CD14-positive monocyte (primary cell): Measurements from ENCODE around the gene NRROS. TPM values are rescaled to one million over a fixed set of nuclear protein-coding genes. Genes with fewer than 3 reads are reported as not detected.
A peak's percentile ranks its signal among the peaks of the same experiment; 100 is the strongest.

Experiments
- DNase-seq, 3 donors: peaks; one replicate each; pipeline ENCODE4 v3.0.0-alpha.2; 2011 to 2022
- H2AFZ ChIP-seq: 2 replicates; pipeline ENCODE4 v1.6.0; 2012; ENCODE audit warnings: mild to moderate bottlenecking, low read depth, low read length, inconsistent platforms; ENCODE audit not compliant: insufficient read depth, poor library complexity, severe bottlenecking
- H3K27ac ChIP-seq, 2 donors: 1 replicate in 1 of 2; 2 replicates in 1 of 2; pipeline ENCODE4 v1.5.1; 2012 to 2013; ENCODE audit warnings: low read length in 2 of 2, control low read depth in 1 of 2, inconsistent platforms in 1 of 2, low read depth in 1 of 2, mild to moderate bottlenecking in 1 of 2
- H3K27me3 ChIP-seq, 2 donors: one replicate each; pipeline versions ENCODE4 v1.6.0 to v1.6.1; 2011 to 2013; ENCODE audit warnings: low read length in 2 of 2; ENCODE audit not compliant: control insufficient read depth in 2 of 2, insufficient read depth in 2 of 2
- H3K36me3 ChIP-seq, 2 donors: replicated peaks in 1 of 2; 1 replicate in 1 of 2; 2 replicates in 1 of 2; pipeline versions ENCODE4 v1.5.1 to v1.6.1; 2012 to 2013; ENCODE audit warnings: low read length in 2 of 2, control low read depth in 1 of 2, inconsistent platforms in 1 of 2, mild to moderate bottlenecking in 1 of 2; ENCODE audit not compliant: insufficient read depth in 2 of 2, control insufficient read depth in 1 of 2
- H3K4me1 ChIP-seq, 2 donors: 1 replicate in 1 of 2; 2 replicates in 1 of 2; pipeline versions ENCODE4 v1.5.1 to v1.6.1; 2012 to 2013; ENCODE audit warnings: low read length in 2 of 2, control low read depth in 1 of 2, inconsistent platforms in 1 of 2, mild to moderate bottlenecking in 1 of 2, moderate library complexity in 1 of 2; ENCODE audit not compliant: insufficient read depth in 2 of 2, control insufficient read depth in 1 of 2
- H3K4me2 ChIP-seq: replicated peaks from 2 replicates; pipeline ENCODE3; 2012; ENCODE audit warnings: low read length, moderate library complexity, mild to moderate bottlenecking; ENCODE audit not compliant: poor library complexity, severe bottlenecking; ENCODE audit errors: extremely low read depth
- H3K4me3 ChIP-seq, 3 experiments: fragments of 200-600 bp in 1 of 3; sonication (generic) in 1 of 3; replicated peaks in 1 of 3; 1 replicate in 2 of 3; 2 replicates in 1 of 3; pipeline ENCODE4 v1.5.1; 2011 to 2013; ENCODE audit warnings: low read length in 3 of 3, mild to moderate bottlenecking in 3 of 3, control low read depth in 2 of 3, low read depth in 2 of 3, inconsistent platforms in 1 of 3, moderate library complexity in 1 of 3
- H3K79me2 ChIP-seq: 2 replicates; pipeline ENCODE4 v1.6.0; 2012; ENCODE audit warnings: mild to moderate bottlenecking, control low read depth, inconsistent platforms, low read length, moderate library complexity; ENCODE audit not compliant: insufficient read depth
- H3K9ac ChIP-seq: 2 replicates; pipeline ENCODE4 v1.6.0; 2017; ENCODE audit warnings: low read length, mild to moderate bottlenecking; ENCODE audit not compliant: insufficient read depth, poor library complexity, severe bottlenecking
- H3K9me3 ChIP-seq, 2 donors: replicated peaks in 1 of 2; 1 replicate in 1 of 2; 2 replicates in 1 of 2; pipeline versions ENCODE4 v1.5.1 to v1.6.1; 2012 to 2013; ENCODE audit warnings: low read length in 2 of 2, control low read depth in 1 of 2; ENCODE audit not compliant: control insufficient read depth in 1 of 2, insufficient read depth in 1 of 2
- H4K20me1 ChIP-seq: 2 replicates; pipeline ENCODE4 v1.6.0; 2012; ENCODE audit warnings: mild to moderate bottlenecking, low read length, control low read depth, moderate library complexity; ENCODE audit not compliant: insufficient read depth
- H3K27ac Mint-ChIP-seq, 7 donors: one replicate each; pipeline ENCODE4 v1.8.0; 2020; ENCODE audit warnings: mild to moderate bottlenecking in 7 of 7, mixed read lengths in 7 of 7, moderate library complexity in 6 of 7, inconsistent platforms in 2 of 7
- H3K27me3 Mint-ChIP-seq, 3 donors: one replicate each; pipeline ENCODE4 v1.8.0; 2021 to 2022; ENCODE audit warnings: low read depth in 3 of 3, mild to moderate bottlenecking in 3 of 3, mixed read lengths in 3 of 3, moderate library complexity in 3 of 3, inconsistent platforms in 1 of 3
- H3K36me3 Mint-ChIP-seq, 2 donors: one replicate each; pipeline ENCODE4 v1.8.0; 2020; ENCODE audit warnings: mixed read lengths in 2 of 2, inconsistent platforms in 1 of 2, mild to moderate bottlenecking in 1 of 2
- H3K4me1 Mint-ChIP-seq: one replicate; pipeline ENCODE4 v1.8.0; 2020; ENCODE audit warnings: mild to moderate bottlenecking, mixed read lengths
- H3K4me3 Mint-ChIP-seq, 2 donors: one replicate each; pipeline ENCODE4 v1.8.0; 2020; ENCODE audit warnings: mild to moderate bottlenecking in 2 of 2, mixed read lengths in 2 of 2, moderate library complexity in 1 of 2
- H3K9me3 Mint-ChIP-seq, 7 donors: one replicate each; pipeline ENCODE4 v1.8.0; 2020 to 2022; ENCODE audit warnings: mixed read lengths in 7 of 7, mild to moderate bottlenecking in 6 of 7, moderate library complexity in 6 of 7, inconsistent platforms in 2 of 7
- CTCF ChIP-seq: fragments of 200-600 bp; IDR thresholded peaks from one replicate; pipeline ENCODE4 v1.8.0; 2022; ENCODE audit warnings: antibody characterized with exemption, mild to moderate bottlenecking
- WGBS: methylation state at CpG from one replicate; pipeline ENCODE4 v1.1.5; 2013; ENCODE audit warnings: missing lambda C conversion rate; ENCODE audit not compliant: insufficient coverage; 5-methylcytosine and 5-hydroxymethylcytosine counted together
- intact Hi-C, 2 donors: fragments of 100-400 bp; cut with micrococcal nuclease; formaldehyde crosslinking; loops; one replicate each; pipeline versions ENCODE4 v1.15.0 to v1.15.1; 2023
- polyA plus RNA-seq, 3 donors: library from polyadenylated mRNA; depleted of rRNA in 1 of 3; unstranded in 2 of 3; stranded (reverse) in 1 of 3; fragments of 300-500 nt in 2 of 3; fragments of >200 nt in 1 of 3; fragmentation: Illumina TruSeq in 2 of 3; gene quantifications; 1 replicate in 2 of 3; 2 replicates in 1 of 3; pipeline ENCODE4 v1.2.3, GENCODE V29; 2012 to 2021

NRROS gene
- polyA plus RNA-seq, 3 donors: 5.9 to 109 (median 7.5) TPM

- Histone ChIP-seq H3K4me3 (no peak overlapping the region), H3K9ac (no peak overlapping the region), H3K9me3 (no peaks in the 10 kb centered on the region), H3K4me1 (peaks cover 70 to 74% of the 10 kb centered on the region in 2 donors), H3K27ac (peak overlapping the region; percentile 51 to 89), H3K27me3 (no peaks in the 10 kb centered on the region), H3K36me3 (peaks cover 6% of the 10 kb centered on the region in 2 donors), H2AFZ (no peak overlapping the region), H3K79me2 (peaks cover 66% of the 10 kb centered on the region), H4K20me1 (no peaks in the 10 kb centered on the region), H3K4me2 (no peak overlapping the region)
- peaks cover 11 to 26% of the 10 kb centered on the region in 2 donors for H3K36me3 Mint-ChIP-seq
- H3K27ac Mint-ChIP-seq: peak overlapping the region; percentile 94 to 100 (median 97)
- no peak for DNase-seq
- peaks cover 0 to 7% (median 5%) of the 10 kb centered on the region in 7 donors for H3K9me3 Mint-ChIP-seq
- H3K4me3 Mint-ChIP-seq: no peak overlapping the region
- TF ChIP-seq CTCF: no peak
- intact Hi-C loops: loop anchor here in 1 of 2 donors (5.0 kb wide), 3 partner anchors 44 to 79 kb away; no protein-coding TSS in a partner anchor
- H3K27me3 Mint-ChIP-seq: no peaks in the 10 kb centered on the region
- WGBS: no CpG with 5 or more reads among the region's 2 CpGs
- H3K4me1 Mint-ChIP-seq: peaks cover 62% of the 10 kb centered on the region
Observed at GRCh38 chr3:196686436-196686835, 46.9 kb downstream of the NRROS start.

GRCh38 chr3:196688349-196688748 is 48.9 kb downstream of the NRROS start:
- Mint-ChIP-seq H3K4me3 (peak overlapping the region; percentile 58 to 84), H3K27me3 (no peaks in the 10 kb centered on the region), H3K9me3 (peaks cover 0 to 4% (median 0%) of the 10 kb centered on the region in 7 donors), H3K27ac (peak overlapping the region; percentile 94 to 100 (median 97)), H3K4me1 (peaks cover 81% of the 10 kb centered on the region), H3K36me3 (peaks cover 2 to 27% of the 10 kb centered on the region in 2 donors)
- H3K9me3 ChIP-seq: no peaks in the 10 kb centered on the region
- no peaks in the 10 kb centered on the region for H3K27me3 ChIP-seq
- H3K9ac ChIP-seq: peak overlapping the region; percentile 30
- H3K36me3 ChIP-seq: no peaks in the 10 kb centered on the region
- H2AFZ ChIP-seq: no peak overlapping the region
- H3K4me1 ChIP-seq: peaks cover 87 to 93% of the 10 kb centered on the region in 2 donors
- peak overlapping the region in 1 of 3 experiments; percentile 89 for H3K4me3 ChIP-seq
- intact Hi-C loops: loop anchor here in 1 of 2 donors (5.0 kb wide), 3 partner anchors 46 to 81 kb away; no protein-coding TSS in a partner anchor
- peaks cover 79% of the 10 kb centered on the region for H3K79me2 ChIP-seq
- H4K20me1 ChIP-seq: no peaks in the 10 kb centered on the region
- WGBS: 0% methylated on average over 1 of the region's 5 CpGs
- TF ChIP-seq CTCF: no peak
- H3K4me2 ChIP-seq: peak overlapping the region; percentile 73
- peak overlapping the region; percentile 89 to 98 for H3K27ac ChIP-seq
- DNase-seq: peak; percentile 93 to 97 (median 94)
